ENCODE results near the gene DMKN.

DMKN gene

GRCh38 chr19:35549879-35550523 lies 36.6 kb upstream of the DMKN start:
- peak in 2 of 56 donors; percentile 4 to 19 for DNase-seq

GRCh38 chr19:35549174-35549788 lies 35.8 kb upstream of the DMKN start:
- peak in 23 of 56 donors; percentile 1 to 36 (median 12) for DNase-seq

GRCh38 chr19:35546532-35546931 lies 33.1 kb upstream of the DMKN start:
- DNase-seq = no peak

DNA sequence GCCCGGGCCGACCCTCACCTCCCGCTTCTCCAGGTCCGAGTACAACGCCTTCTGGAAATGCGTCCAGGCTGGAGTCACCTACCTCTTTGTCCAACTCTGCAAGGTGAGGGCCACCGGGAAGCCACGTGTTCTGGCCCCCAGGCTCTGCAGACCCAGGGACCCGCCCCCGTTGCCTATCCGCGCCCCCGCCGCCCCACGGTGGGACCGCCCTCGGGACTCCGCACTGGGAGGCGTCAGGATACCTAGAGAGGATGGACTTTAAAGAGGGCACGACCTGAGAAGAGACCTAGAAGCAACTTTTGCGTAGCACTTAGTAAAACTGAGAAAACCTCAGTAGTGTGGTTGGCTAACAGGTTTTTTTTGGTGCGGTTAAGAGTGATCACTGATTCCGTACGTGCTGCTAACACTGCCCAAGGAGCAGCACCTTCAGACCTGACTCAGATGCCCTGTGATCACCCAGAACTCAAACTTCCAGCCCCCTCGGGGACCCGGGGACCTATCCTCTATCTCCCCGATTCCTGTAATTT lies 32.5 kb upstream of the DMKN start:
- DNase-seq = peak in 8 of 56 donors; percentile 33 to 61 (median 46)

- peak; percentile 34 to 94 (median 82) for DNase-seq
These were observed 31.8 kb upstream of the DMKN start, which contains the start of gene TMEM147 for GRCh38 chr19:35545001-35545854. TSS of gene TMEM147 (plus strand) at chr19:35545626. CDS start at chr19:35545740, 114 bp downstream.

GRCh38 chr19:35544110-35544802 lies 30.8 kb upstream of the DMKN start:
- no peak for DNase-seq

GRCh38 chr19:35543280-35544109 lies 30.0 kb upstream of the DMKN start:
- DNase-seq = no peak

DNA sequence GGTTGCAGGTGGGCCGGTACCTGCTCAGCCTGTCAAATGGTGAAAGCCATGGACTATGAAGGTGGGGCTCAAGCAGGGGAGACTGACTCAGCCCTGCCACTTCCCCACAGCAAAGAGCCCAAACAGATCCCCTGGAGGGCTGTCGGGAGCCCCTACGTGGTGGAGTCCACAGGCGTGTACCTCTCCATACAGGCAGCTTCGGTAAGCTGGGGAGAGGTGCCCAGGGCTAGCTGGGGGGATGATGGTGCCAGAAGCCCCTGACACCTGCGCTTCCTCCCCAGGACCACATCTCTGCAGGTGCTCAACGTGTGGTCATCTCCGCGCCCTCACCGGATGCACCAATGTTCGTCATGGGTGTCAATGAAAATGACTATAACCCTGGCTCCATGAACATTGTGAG lies 28.8 kb upstream of the DMKN start:
- DNase-seq = no peak

DNA sequence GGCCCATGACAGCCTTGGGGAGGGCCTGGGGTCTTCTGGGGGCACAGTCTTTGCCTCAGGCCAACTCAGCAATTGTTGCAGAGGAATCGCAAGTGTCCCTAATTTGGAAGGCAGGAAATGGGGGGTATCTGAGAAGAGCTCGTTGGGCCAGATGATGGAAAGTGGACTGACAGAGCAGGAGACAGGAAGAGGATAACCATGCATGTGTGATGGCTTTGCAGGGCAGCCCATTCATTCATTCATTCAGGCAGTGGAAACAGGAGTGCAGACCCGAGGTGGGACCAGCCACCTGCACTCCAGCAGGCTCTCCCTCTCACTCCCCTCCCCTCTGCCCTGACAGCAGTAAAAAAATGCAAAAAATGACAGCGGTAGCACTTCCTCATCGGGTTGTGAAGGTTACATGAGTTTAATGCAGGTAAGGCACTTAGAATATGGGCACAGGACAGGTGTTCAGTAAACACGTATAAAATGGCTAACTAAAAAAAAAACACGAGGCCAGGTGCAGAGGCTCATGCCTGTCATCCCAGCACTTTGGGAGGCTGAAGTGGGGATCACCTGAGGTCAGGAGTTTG lies 27.0 kb upstream of the DMKN start:
- no peak for DNase-seq

DNA sequence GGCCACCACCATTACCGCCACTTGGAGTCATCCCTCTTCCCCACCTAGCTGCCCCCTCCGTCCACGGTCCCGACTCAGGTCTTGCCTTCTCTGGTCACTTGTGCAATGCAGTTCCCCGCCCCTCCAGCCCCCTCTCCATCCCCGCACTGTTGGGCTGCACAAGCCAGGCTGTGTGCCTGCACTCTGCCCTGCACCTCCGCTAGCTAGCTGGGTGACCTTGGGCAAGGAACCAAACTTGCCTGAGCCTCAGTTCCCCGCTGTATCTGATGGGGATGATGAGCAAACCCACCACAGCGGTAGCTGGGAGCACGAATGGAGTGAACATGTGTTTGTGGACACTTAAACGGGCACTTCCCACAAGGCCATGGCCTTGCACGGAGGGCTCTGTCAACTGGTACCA lies 26.4 kb upstream of the DMKN start:
- DNase-seq = no peak

DNA sequence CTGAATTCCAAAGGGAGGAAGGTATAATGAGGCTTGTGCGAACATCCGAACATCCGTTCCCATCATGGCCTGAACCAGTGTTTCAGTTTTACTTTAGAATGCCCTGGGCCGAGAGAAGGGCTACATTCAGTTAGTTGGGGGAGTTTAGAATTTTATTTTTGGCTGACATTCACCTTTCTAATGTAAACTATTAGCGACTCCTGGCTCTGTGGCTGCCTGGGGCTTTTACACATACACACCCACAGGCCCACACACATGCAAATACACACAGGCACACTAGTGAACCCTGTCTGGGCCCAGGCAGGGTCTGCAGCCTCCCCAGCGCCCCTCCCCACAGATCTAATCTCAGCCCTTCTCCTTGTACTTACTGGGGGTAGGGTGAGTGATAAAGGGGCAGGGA lies 25.9 kb upstream of the DMKN start:
- no peak for DNase-seq

DNA sequence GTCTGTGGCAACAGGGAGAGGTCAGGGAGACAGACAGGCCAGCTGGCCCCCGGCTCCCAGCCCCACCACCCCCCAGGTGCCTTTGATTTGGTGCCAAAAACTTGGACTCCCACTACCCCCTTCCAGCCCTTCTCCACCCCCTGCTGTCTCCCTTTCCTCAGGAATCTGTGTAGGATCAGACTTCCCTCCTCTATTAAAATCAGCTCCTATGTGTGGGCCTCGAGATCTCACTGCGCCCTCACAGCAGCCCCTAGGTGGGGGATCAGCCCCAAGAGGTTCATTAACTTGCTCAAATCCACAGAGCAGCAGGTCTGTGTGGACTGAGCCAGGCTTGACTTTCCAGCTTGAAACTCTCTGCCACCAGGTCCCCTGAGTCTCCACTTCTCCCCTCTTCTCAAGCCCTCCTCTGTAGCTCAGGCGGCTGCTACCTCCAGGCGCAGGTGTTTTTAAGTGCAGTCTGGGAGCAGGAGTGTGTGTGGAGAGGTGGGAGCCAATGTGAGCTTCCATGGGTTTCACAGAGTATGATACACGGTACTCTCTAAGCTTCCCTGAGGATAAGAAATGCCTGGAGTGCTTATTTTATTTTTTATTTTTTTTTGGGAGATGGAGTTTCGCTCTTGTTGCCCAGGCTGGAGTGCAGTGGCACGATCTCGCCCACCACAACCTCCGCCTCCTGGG lies 21.5 kb upstream of the DMKN start:
- no peak for DNase-seq

- DNase-seq = no peak
These were observed 20.5 kb upstream of the DMKN start for GRCh38 chr19:35533822-35534392.

- peak in 1 of 56 donors; percentile 15 for DNase-seq
These were observed 19.9 kb upstream of the DMKN start, which contains the start of gene GAPDHS for GRCh38 chr19:35533201-35533821. TSS of gene GAPDHS (plus strand) at chr19:35533456. CDS start at chr19:35533528, 72 bp downstream.

DNA sequence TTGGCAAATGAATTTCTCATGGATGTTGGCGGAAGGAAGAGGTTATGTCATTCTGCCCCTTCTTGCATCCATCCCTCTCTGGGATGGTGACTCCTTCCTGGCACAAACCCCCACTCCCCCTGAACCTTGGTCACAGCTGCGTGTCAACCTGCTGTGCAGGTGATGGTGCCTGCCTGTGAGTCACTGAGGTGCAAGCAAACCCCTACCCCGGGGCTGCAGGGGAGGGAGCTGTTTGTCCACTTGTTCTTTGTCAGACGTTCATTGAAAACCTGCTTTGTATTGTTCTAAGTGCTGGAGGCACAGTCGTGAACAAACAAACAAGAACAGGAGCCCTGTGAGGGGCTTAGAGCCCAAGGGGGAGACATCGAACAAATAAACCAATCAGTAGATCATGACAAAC lies 17.8 kb upstream of the DMKN start:
- no peak for DNase-seq

DNA sequence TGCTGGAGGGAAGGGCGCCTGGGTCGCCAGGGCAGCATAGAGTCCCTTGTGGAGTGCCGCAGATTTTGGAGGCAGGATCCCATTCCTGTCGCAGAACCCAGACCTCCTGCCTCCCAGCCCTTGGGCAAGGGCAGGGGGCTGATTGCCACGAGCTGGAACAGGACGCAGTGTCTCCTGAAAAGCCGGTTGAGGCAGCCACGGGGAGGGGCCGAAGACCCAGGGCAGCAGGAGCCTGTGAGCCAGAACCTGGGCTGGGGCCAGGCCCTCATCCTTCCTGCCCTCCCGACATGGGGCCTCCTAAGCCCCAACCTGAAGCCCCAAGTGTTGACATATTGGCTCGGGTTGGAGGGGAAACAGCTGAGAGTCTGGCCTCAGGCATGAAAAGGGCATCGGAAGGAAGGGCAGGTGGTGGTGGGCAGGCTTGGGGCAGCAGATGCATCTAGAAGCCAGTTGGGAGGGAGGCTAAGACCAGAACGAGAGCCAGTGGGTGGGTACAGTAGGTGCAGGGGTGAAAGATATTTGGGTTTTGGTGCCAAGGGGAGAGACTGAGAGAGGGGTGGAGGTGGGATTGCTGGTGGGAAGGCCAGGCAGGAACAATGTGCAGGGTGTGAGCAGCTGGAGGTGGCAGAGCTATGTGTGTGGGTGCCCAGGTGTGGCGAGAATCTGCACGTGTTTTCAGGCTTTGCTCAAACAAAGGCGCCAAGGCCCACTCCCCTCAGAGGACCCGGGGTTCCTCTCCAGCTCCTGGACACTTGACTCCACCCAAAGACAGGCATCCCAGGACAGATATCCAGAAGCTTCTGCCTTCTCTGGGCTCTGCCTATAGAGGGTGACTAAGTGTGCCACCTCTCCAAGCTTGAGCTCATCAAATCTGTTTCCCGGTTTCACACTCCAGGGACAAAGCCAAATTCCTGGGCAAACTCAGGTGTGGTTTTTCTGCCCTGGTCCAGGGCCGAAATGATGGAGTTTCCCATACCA lies 16.1 kb upstream of the DMKN start:
- no peak for DNase-seq

Data from amygdala (tissue), 56 donors.